A549 (cell line): ENCODE data around the gene ITIH4.

Experiments used
- CEBPB ChIP-seq, 2 experiments: fragments of >200 bp in 1 of 2; sonication (Bioruptor Twin) in 1 of 2; formaldehyde crosslinking in 1 of 2; IDR thresholded peaks; 2 replicates each; pipeline ENCODE4 v1.6.1; 2012 to 2016
- TF ChIP-seq, protein P1 (sequence below): fragments of >200 bp; sonication (Bioruptor Twin); formaldehyde crosslinking; IDR thresholded peaks from 3 replicates; pipeline ENCODE4 v1.5.1; 2016

DNA sequence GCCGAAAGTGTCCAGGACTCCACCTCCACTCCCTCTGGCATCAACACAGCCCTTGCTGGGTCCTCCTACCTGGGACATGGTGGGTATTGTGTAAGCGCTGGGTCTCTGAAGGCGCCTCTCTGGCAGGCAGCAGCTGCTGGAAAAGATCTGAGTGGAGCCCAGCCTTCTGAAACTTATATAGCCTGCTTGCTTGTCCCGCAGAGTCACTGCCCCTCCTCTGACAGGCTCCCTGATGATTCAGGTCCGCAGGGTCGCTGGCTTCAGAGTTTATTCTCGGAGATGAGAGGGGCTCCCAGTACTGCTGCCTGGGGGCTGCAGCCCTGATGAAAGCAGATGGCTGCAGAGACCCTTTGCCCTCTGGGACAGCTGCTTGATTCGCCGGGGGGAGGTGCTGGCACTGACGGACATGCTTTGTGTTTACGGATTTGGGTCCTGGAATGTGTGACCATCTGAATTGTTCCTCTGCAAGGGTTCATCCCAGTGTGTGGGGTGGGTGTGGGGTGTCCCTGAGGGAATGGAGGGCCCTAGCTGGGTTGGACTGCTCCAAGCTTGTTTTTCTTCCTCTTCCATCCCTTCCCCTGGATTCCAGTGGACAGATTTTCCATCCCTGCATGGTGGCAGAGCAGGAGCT lies 4.5 kb upstream of the ITIH4 start, which contains the start of gene MUSTN1:
- TF ChIP-seq, protein P1, sequence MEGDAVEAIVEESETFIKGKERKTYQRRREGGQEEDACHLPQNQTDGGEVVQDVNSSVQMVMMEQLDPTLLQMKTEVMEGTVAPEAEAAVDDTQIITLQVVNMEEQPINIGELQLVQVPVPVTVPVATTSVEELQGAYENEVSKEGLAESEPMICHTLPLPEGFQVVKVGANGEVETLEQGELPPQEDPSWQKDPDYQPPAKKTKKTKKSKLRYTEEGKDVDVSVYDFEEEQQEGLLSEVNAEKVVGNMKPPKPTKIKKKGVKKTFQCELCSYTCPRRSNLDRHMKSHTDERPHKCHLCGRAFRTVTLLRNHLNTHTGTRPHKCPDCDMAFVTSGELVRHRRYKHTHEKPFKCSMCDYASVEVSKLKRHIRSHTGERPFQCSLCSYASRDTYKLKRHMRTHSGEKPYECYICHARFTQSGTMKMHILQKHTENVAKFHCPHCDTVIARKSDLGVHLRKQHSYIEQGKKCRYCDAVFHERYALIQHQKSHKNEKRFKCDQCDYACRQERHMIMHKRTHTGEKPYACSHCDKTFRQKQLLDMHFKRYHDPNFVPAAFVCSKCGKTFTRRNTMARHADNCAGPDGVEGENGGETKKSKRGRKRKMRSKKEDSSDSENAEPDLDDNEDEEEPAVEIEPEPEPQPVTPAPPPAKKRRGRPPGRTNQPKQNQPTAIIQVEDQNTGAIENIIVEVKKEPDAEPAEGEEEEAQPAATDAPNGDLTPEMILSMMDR: no peak
- no peak for TF ChIP-seq CEBPB (IDR thresholded peaks at IDR 0.05)
